Activated CD8-positive, alpha-beta memory T cell treated with anti-CD3 and anti-CD28 coated beads, Interleukin-2, amount 50 U/mL, for 24 hours (primary cell): ENCODE results near the gene IREB2.

ENCODE experiments used
- DNase-seq: peaks from one replicate; pipeline ENCODE4 v3.0.0-alpha.2; 2020; ENCODE audit errors: extremely low read depth

Gene IREB2

DNA sequence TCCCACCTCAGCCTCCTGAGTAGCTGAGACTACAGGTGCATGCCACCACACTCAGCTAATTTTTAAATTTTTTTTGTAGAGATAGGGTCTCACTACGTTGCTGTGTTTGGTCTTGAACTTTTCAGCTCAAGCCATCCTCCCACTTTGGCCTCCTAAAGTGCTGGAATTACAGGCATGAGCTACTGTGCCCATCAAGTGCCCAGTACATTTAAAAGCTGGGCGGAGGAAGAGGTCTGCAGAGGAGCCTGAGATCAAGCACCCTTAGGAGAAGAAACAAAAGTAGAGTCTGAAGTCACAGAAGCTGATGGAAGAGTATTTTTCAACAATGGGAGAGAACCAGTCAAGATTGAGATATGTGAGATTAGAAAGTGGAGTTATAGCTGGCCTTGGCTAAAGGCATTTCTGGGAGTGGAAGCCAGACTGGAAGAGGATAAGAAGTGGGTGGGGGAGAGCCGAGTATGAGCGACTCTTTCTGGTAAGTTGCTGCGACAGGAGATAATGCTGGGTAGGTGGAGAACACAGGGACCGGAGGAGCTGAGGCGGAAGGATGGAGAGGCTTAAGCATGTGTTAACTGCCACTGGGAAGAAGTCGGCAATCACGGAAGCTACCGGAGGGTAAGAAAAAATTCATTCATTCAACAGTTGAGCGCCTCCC is 782 bp upstream of the IREB2 start:
- no peak for DNase-seq

DNA sequence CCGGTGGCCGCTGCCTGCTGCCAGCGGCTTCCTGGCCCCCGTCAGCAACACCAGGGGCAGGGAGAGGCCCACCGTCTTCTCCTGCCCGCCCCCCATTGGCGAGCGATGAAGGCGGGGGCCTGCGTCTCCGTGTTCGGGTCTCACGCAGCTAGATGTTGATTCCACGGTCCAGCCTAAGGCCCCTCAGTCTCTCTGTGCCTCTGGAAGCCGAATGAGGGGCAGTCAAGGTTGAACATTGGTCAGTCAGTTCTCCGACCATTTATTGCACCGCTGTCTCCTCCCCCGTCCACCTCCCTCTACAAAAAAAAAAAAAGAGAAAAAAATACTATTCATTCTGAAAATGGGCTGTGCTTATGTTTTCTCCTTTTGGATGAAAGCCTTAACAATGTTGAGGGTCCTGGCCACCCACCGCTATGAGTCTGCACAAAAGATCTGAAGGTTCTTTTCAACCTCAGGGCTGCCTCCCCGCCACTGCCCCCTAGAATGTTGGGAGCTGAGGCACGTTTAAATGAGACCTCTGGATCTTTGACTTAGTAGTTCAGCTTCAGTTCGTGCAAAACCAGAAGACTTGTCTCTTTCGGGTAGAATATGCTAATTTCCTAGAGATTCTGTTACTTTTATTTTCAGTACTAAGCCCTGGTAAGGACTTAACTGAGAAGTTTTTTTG is 736 bp downstream of the IREB2 start:
- DNase-seq, result no peak

DNA sequence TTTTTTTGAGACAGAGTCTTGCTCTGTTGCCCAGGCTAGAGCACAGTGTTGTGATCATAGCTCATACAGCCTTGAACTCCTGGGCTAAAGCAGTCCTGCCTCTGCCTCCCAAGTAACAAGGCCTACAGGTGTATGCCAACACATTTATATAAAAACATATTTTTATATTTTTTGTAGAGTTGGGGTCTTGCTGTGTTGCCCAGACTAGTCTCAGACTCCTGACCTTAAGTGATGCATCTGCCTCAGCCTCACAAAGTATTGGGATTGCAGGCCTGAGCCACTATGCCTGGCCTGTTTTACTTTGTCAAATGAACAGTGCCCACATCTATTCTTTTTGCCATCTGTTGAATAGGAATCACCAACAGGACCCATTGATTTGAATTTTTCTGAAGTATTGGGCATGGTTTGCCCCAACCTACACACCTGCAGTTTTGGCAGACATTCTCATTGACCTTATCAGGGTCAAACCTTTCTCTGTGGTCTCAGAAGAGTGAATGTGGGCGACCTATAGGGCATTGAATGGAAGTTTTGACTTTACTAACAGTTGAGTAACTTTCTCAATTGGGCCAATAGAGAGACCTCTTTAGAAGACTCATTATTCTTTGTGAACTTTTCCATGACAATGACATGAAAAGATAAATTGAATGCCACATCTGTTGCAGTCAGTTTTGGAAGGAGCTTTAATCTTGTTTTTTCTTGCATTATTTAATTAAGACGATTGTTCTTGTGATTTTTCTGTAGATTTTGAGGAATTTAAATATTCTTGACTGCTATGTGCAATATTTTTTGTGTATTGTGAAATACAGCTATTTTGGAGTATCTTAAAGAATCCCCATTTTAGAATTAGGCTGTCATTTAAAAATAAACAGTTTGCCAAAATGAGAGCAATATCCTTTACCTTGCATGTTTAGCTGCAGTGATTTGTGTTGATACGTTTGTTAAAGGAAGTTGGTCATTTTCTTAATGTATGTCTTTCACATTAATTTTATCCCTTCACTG is 2.7 kb downstream of the IREB2 start:
- DNase-seq, result no peak

DNA sequence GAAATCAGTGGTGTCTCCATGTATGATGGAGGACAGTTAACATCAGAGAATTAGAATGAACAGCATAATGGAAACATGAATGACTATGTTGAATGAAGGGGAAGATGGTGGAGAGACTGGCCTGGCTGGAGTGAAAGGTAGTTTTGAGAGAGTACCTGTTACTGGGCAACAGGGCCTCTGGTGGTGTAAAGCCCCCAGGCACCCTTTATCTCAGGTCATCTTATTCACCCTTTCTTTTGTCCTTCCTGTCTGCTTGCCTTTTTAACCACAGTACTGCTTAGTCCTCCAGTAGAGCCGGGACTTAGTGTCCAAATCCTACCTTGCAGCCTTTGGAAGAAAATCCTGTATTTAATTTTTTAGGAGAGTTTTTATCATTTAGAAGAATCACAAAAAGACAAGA is 6.2 kb downstream of the IREB2 start:
- DNase-seq, result no peak

DNA sequence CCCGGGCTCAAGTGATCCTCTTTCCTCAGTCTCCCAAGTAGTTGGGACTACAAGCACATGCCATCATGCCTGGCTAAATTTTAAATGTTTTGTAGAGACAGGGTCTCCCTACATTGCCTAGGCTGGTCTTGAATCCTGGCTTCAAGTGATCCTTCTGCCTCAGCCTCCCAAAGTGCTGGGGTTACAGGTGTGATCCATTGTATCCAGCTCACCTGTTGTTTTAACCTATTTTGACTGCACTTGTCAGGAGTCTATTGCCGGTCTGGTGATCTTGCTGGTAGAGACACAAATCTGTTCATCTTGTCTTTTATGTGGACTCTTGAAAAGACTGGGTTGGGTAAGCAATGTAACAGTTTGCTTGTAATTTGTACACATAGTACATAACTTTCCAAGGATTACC is 7.9 kb downstream of the IREB2 start:
- no peak for DNase-seq

DNA sequence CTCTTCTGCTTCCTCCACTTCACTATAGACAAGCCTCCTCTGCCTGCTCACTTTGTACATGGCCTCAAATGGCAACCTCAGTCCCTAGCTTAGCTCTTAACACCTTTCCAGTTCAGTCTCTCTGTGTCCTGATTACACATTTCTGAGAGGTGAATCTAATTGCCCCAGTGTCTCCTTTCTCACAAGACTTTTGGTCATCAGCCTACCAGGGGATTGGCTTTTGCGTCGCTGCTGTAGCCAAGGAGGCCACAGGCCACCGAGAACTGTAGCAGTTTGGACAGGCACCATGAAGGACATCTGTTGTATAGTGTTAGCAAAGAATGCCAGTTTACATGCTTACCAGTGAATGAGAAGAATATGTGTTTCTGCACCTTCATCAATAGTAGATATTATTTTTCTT is 8.5 kb downstream of the IREB2 start:
- no peak for DNase-seq

DNA sequence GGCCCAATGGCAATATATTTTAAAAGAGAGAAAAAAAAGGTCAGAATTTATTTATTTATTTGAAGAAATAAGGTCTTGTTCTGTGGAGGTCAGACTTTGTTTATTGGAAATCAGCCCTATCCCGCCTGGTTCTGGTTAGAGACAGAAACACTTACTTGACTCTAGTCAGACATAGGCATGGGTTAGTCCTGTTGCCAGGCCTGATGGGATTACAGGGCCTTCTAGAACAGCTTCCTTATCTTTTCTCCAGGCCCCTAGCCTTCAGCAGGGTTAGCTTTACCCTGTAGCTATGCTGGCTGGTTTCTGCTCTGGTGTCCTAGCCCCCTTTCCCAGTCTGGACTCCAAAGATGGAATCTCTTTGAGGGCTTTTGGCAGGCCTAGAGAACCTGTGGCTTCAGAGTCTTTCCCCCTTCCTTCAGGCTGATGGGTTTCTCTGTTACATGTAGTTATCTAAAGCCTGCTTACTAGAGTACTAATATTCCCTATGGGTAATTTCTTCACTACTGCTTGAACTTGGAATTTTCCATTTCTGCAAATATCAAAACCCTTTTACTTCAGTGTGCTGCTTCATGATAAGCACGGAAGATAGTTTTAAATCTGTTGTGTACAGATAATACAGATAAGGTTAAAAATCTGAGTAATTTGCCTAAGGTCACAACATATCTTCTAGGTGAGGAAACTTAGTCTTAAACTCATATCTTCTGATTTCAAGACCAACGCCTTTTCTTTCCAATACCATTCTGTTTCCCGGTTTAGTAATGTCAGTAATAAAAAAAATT is 10.6 kb downstream of the IREB2 start:
- DNase-seq, result no peak

DNA sequence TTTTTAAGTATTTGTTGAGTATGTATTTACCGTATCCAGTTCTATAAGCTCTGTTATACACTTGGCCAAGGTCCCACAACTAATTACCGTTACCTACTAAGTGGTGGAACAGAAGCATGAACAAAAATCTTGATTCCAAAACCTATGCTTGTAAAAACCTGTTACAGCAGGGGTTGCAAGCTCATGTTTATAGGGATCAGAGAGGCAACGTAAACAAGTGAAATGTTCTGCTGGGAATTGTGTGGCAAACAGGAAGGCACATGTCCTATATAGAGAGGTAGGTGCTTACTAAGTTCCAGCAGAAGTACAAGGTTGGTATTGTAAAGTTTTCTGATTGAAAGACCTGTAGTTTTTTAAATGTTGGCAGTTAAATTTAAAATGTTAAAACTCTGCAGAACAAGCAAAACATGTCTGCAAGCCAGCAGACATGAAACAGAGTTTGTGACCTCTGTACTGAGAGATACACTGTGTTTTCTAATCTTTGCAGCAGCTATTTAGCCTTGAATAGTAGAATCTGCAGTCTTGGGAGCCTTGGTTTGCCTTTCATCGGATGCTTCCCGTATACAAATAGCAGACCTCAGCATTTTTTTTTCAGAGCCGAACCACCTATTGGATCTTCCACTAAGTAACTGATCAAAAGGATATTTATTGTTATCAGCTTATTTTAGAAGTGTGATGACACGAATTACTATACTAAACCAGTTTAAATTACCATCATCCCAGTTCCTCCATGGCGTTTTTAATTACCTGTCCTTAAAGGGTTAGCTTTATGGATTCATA is 11.4 kb downstream of the IREB2 start:
- DNase-seq, result no peak

DNA sequence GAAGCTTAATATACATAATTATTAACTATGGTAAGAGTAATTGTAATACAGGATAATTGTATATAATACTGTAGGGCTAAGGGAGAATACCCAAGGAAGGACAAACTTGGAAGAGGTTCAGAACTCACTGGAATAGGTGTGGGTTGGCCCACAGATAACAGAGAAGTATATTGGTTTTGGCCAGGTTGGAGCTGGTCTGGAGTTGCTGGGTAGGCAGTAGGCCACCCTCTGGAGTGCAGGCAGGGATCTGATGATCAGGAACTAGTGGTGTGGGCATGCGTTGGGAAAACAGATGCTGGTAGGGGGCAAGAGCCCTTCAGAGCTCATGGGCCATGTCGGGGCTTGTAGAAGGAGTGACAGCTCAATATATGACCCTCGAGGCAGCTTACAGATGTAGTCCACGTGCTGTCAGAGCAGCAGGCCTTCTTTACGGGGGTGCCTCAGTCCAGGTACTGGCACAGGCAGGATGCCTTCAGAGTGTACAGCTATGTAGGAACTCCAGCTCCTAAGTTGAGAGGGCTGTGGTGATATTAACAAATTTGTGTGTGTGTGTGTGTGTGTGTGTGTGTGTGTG is 12.4 kb downstream of the IREB2 start:
- DNase-seq, result no peak

DNA sequence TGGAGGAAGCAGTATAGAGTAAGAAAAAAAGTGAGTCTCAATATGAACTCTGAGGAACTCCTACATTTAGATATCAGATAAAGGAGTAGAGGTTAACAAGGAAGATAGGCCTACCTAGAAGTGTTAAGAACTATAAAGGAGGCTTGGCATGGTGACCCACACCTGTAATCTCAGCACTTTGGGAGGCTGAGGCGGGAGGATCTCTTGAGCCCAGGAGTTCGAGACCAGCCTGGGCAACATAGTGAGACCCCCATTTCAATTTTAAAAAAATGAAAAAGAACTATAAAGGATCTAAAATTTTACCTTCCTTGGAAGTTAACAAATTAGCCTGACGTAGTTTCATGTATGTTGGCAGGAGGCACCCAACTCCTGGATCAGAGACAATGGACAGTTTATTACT is 14.5 kb downstream of the IREB2 start:
- DNase-seq, result no peak

DNA sequence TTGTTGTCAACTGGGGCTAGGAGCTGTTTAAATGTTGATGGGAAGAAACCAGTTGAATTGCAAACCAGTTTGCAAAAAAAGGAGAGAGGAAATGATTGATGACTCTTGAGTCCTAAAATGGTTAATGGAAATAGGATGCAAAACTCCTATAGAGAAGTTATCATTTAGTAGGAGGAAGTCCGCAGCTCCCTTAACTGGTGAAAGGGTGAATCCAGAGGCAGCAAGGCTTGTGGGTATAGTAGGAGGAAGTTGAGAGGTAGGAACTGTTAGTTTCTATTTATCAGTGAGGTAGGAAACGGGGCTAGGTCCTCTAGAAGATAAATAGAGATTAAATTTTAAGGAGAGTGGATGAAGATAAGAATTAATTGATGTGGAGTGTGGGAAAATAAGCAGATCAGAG is 15.4 kb downstream of the IREB2 start:
- no peak for DNase-seq

DNA sequence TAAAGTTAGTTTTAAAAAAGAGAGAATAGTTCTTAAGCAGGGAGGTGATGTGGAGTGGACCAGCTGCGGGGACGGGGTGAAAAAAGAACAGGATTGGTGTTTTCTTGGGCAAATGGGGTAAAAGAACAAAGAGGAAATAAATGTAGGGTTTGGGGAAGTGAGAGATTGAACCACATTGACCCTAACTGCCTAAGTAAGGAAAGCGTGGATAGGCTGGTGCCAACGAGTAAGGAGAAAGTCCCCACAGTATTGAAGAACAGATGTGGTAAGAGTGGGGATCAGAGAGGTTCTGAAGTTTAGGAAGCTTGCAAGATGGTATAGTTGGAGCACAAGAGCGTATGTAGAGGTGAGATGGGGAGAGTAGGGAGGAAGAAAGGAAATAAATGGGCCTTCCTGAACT is 17.0 kb downstream of the IREB2 start:
- no peak for DNase-seq

DNA sequence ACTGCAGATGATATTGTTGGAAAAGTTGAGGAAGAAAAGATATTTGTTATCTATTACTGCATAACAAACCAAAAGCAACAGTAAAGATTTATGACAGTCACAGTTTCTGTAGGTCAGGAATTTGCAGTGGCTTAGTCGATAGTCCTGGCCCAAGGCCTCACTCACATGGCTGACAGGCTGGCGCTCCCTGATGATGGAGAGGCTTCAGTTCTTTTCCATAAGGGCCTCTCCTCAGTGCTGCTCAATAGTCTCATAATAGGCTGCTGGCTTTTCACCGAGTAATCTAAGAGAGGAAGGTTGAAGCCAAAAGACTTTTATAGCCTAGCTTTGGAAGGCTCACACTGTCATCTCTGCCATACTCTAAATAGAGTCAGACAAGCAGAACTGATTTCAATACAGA is 17.7 kb downstream of the IREB2 start:
- DNase-seq, result no peak

DNA sequence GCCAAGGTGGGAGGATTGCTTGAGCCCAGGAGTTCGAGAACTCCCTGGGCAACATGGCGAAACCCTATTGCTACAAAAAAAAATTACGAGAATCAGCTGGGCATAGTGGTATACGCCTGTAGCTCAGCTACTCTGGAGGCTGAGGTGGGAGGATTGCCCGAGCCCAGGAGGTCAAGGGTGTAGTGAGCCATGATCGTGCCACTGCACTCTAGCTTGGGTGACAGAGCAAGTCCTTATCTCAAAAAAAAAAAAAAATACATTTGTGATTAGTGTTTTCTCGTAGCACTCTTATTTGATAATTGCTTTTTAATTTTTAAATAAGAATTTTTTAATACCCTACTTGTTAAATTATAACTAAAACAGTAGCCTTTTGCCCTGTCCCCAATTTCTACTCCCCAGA is 18.4 kb downstream of the IREB2 start:
- no peak for DNase-seq

DNA sequence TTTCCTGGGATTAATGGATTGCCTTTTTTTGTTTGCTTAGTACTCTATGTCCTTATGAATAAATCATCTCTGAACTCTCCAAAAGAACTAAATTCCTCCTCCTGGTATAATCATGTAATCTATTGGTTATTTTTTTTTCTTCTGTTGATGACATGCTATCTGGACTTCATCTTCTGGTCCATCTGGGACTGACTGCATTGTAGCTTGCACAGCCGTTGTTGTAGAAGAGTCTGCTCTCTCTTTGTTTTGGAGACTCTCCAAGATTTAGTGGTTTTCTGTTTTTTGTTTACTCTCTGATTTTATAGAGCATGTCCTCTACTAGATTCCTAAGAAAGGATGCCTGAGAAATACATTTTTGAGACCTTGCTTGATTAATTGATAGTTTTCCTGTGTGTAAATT is 19.1 kb downstream of the IREB2 start:
- DNase-seq, result no peak

DNA sequence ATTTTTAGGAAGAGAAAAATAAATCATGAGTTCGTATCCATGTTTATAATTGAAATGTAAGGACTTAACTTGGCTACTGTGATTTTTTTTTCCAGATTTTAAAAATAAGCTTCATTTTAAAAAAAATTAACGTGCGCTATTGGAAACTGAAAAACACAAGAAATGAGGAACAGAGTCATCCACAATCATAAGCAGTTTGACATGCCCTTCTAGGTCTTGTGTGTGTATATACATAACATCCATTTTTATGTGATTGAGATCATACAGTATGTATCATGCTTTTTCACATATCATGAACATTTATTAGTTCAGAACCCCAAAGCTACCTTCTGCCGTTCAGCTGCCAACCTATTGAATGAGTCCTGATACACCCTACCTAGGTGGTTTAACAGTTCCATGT is 22.7 kb downstream of the IREB2 start:
- no peak for DNase-seq

DNA sequence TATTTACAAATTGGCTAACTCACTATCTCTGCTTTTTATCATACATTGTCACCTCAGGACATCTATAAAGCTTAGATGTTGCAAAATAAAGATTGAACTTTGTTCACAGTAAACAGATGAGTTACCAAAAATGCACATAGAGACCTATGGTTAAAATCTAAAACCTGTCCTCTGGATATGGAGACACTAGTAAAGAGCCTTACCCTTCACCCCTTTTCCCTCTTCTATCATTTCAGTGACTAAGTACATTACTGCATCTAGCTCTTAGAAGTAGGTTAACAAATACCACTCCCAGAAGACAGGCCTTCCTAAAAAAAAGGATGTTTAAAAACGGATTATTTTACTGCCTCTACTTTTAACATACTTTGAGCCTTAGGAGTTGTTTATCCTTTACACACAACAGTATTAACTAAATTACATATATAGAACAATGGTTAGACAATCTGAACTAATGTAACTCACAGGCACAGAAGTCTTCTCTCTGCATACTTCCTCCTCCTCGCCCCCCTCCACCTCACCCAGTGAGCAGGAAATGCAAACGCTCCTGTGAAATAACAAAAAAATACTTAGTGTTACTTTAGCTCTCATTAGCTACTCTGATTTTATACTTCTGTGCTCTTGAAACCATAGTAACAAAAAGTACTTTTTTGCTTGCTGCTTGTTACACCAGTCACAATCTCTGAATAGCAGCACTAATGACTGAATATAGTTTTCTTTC is 23.3 kb downstream of the IREB2 start:
- DNase-seq, result no peak

DNA sequence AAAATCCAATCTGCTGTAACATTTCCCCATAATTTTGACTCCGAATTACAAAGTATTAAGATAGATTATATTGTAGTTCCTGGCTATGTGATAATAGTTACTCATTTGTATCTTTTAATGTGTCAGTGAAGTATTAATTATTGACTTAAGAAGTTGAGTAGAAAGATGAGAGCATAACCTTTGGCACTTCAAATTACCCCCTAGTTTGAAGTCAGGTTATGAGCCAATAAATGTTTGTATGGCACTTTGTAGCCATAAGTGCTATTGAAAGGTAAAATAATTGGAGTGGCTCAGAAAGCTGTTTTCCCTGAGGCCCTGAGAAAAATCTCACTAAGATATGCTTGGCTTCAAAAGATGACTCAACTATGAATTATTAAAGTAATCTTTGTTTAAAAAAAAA is 31.0 kb downstream of the IREB2 start:
- DNase-seq, result no peak

DNA sequence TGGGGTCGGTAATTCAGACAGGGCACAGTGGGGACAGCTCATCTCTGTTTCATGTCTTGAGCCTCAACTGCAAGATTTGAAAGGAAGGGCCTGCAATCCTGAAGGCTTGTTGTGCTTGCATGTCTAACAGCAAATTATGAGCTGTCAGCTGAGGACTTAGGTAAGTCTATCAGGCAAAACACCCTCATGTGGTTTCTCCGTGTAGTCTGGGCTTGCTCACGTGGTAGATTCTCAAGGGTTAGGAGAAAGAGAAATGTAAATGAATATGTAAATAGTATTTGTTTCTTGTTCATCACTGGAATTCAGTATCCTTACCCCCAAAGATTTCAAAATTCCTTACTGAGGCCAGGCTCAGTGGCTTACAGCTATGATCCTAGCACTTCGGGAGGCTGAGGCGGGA is 39.3 kb downstream of the IREB2 start:
- no peak for DNase-seq

DNA sequence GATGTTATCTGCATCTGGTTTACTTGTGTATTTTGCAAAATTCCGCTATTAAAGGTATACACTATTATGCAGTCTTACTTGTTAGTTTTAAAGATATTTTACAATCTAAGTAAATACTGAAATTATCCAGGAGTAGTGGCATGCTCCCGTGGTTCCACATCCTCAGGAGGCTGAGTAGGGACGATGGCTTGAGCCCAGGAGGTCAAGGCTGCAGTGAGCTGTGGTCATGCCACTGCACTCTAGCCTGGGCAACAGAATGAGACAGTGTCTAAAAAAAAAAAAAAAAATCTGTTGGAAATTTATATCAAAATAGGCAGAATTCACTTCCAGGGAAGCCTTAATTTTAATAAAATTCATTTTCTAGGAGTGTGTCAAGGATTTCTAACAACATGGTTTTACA is 41.6 kb downstream of the IREB2 start:
- no peak for DNase-seq
